Mucosa of gallbladder (tissue), 1 donor: Measurements from ENCODE around the gene WASF2. TPM values are rescaled to one million over a fixed set of nuclear protein-coding genes. Genes with fewer than 3 reads are reported as not detected.
A peak's percentile ranks its signal among the peaks of the same experiment; 100 is the strongest.
"Not testable (repeated sequence)": the region's sequence is repeated elsewhere in the genome, so short reads cannot be mapped to it uniquely, and the experiment has no call there.

Source experiments
- DNase-seq: peaks from one replicate; pipeline ENCODE4 v3.0.0-alpha.2; 2020; ENCODE audit warnings: low spot score
- total RNA-seq: library from RNA; stranded (reverse); gene quantifications from one replicate; pipeline ENCODE4 v1.2.1, GENCODE V29; 2021
- donor health status: DM: no; HTN: no; CAD: no.

WASF2 gene, protein sequence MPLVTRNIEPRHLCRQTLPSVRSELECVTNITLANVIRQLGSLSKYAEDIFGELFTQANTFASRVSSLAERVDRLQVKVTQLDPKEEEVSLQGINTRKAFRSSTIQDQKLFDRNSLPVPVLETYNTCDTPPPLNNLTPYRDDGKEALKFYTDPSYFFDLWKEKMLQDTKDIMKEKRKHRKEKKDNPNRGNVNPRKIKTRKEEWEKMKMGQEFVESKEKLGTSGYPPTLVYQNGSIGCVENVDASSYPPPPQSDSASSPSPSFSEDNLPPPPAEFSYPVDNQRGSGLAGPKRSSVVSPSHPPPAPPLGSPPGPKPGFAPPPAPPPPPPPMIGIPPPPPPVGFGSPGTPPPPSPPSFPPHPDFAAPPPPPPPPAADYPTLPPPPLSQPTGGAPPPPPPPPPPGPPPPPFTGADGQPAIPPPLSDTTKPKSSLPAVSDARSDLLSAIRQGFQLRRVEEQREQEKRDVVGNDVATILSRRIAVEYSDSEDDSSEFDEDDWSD
- total RNA-seq = 124 TPM

DNA sequence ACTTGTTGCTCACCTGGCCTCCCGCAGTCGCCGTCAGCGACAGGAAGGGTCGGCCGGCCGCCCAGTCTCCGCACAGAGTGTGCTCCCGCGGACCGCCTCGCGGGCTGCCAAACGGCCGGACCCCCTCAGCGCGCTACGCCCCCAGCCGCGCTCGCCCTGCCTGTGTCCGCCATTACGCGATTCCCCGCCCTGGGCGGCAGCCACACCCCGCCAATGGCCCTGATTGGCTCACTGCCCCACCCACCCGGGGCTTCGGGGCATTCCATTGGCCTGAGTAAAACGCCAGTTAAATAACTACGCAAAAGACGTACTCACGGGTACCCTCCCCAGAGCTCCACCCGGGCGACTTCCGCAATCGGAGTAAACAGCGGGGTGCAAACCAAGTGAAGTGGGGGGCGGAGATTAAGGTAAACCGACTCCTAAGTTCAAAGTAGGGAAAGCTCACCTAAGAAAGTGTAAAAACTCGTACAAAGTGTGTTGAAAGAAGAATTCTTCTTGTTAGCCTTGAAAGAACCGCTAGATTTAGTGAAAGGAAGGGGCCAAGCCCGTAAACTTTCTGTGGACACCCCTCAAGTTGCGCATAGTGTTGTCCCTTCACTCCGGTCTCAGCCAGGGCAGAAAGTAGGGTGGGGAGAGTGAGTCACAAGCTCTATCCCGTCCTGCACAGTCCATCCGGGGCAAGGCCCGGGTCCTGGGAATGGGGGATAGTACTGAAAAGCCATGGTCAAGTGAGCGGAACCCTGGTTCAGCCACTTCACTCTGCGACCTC is at the start of gene WASF2:
Gene WASF2, minus strand, starts transcription at position 195 of the 769 bp plus-strand sequence. CDS start 61,277 bp downstream, outside the sequence.
- peak; percentile 98 for DNase-seq

DNA sequence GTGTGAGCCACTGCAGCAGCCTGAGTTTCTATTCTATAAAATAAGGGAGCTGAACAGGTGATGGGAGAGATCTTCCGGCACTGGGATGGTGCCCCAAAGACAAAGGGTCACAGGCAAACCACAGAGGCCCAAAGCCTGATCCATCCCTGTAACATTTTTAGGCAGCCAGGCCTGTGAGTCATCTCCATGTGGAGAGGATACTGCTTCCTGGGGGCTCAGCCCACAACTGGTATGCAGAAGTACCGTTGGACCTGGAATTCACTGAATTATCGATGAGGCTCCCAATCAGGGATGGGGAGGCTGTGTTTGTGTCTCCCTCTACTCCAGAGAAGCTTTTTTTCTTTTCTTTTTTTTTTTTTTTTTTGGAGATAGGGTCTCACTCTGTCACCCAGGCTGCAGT is 48.8 kb upstream of the WASF2 start:
- DNase-seq = no peak

DNA sequence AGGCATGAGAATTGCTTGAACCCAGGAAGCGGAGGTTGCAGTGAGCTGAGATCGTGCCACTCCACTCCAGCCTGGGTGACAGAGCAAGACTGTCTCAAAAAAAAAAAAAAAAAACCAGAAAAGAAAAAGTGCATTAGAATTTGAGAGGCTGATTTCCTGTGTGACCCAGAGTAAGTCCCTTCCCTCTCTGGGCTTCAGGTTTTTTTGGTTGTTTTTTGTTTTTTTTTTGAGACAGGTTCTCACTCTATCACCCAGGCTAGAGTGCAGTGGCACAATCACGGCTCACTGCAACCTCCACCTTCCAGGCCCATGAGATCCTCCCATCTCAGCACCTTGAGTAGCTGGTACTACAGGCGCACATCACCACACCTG is 48.3 kb upstream of the WASF2 start:
- DNase-seq = not testable (repeated sequence)

DNA sequence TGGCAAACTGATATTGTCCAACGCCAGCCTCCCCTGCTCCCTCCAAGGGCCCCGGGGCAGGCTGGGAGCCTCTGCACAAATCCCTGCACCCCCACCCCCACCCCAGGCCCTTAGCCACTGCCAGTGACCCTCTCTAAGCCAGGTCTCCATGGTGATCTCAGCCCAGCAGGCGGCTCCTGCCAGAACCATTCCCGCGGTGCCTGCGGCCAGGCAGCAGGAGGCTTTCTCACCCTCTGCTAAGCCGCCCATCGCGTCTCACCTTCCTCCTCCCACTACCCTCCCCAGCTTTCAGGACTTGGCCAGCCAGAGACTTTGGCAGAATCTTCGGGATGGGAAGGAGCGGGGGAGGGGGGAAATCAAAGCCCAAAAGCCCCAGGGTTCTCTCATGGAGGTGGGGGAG is 46.8 kb upstream of the WASF2 start:
- DNase-seq = no peak

DNA sequence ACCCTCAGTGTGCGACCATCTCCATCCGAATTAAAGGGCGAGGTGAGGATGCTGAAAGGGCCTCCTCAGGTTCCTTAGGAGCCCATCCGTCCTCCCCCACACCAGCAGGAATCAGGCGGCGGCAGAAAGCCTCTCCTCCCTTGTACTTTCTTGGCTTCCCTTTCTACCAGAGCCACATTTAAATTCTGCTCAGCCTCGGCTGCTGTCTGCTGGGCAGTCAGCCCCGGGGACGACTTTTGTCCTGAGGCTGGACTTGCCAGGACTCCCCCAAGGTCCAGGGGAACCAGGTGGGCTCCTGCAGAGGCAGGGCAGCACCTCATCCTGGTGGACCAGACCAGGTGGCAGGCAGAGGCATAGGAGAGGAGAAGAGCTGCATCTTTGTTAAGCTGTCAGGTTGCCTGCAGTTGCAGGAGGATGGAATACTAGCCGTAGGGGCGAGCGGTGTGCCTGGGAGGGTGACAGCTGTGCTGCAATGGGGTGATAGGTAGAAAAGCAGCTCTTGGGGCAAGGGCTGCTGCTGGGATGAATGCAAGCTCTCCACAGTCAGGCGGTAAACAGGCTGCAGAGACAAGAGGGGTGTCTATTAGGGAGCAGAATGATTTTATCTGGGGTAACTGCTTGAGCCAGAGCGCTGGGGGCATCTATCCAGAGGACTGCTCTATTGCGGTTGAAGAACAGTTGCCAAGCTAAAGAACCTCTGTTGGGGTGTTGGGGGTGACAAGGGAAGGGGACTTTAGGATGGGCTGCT is 46.2 kb upstream of the WASF2 start:
- DNase-seq = no peak

DNA sequence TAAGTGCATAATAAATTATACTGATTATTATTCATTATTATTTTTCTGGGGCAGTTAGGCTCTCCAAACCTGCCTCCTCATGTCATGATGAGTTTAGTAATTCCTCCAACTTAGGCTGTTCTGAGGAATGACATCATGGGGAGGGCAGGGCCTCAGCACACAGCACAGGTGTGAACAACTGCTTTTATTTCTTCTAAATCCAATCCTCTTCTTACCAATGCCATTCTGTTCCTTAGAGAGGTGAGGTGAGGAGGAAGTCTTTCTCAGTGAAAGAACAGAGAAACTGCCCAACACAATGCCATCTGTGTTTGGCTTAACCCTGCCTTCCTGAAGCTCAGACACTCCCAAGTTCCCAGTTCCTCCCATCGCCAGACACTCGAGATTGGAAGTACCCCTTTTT is 45.4 kb upstream of the WASF2 start:
- DNase-seq = no peak

DNA sequence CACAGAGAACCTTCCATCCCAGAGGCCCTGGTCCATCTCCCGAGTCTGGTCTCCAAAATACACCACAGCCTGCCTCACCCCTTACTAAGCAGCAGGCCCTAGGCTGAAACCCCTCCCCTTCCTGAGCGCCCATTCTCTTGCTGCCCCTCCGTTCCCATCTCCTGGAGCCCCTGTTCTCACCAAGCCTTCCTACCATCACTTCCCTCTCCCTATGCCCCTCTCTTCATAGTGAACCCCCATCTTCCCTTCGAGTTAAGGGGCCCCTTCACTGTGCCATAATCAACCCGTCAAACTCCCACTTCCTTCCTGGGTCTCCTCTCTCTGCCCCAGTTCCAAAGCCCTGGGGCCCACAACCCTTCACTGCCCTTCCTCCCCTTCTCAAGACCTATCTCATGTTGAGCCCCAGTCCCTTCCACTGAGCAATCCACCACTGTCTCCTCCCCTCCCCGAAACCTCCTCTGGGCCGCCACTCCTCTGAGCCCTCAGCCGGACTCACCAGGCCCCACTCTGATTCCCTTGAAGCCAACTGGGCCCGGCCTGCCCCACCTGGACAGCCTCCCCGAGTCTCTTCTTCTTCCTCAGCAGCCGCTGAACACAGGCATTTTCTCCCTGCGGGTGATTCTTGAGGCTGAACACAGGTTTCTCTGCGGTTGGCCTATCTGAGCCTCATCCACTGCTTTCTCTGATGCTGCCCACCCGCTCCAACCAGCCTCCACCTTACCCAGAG is 42.2 kb upstream of the WASF2 start:
- DNase-seq = no peak

DNA sequence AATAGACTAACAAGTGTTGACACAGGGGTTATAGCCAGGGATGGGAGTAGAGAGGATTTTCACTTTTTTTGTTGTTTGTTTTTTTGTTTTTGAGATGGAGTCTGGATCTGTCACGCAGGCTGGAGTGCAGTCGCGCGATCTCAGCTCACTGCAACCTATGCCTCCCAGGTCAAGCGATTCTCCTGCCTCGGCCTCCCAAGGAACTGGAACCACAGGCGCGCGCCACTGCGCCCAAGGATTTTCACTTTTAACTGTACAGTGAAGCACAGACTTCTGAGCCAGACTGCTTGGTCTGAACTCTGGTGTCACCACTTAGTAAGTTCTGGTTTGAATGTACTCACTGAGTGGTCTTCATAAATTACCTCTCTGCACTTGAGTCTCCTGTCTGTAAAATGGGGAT is 40.2 kb upstream of the WASF2 start:
- no peak for DNase-seq

DNA sequence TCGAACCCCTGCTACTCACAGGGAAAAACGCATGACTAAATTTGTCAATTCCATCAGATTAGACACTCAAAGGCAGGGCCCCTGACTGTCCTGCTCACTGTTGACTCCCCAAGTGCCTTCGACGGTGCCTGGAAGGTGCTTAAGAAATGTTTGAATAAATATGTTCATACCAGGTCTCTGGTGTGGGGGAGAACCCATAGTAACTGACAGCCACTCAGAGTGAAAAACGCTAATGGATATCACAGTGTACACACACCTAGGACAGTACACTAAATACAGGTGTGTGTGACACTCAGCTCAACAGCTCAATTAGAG is 39.7 kb upstream of the WASF2 start:
- no peak for DNase-seq

DNA sequence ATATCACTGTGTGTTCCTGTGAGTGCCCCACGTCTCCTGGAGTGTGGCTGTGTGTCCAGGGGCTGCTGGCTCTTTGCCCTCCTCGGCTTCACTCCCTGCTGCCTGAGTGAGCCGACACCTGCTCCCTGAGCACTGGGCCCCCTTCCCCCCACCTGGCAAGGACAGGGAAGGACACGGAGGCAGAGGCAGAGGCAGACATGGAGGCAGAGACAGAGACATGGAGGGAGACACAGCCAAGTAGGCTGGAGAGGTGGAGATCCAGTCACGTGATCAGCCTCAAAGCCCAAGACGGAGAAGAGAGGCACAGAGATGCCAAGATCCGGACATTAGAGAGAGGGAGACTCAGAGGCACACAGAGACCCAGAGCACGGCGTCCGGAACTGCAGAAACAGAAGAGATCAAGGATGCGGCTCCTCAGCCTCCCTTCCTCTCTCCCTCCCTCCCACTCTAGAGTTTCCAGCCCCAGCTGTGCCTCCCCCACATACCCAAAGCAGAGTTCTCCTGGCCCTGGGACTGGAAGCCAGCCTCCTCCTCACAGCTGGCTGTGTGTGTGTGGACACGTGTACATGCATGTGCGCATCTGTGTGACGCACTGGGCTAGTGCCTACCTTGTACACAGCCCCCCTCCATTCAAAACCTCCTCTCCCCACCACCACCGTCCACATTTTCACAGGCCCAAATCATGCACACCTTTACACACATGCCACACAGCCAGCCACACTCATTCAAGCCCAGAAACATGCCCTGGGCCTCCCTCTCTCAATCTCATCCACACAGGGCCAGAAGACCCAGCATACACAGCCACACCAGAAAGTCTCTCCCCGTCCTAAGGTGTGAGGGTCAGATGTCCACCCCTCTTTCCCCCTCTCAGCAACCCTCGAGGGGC is 39.1 kb upstream of the WASF2 start:
- peak; percentile 65 for DNase-seq

DNA sequence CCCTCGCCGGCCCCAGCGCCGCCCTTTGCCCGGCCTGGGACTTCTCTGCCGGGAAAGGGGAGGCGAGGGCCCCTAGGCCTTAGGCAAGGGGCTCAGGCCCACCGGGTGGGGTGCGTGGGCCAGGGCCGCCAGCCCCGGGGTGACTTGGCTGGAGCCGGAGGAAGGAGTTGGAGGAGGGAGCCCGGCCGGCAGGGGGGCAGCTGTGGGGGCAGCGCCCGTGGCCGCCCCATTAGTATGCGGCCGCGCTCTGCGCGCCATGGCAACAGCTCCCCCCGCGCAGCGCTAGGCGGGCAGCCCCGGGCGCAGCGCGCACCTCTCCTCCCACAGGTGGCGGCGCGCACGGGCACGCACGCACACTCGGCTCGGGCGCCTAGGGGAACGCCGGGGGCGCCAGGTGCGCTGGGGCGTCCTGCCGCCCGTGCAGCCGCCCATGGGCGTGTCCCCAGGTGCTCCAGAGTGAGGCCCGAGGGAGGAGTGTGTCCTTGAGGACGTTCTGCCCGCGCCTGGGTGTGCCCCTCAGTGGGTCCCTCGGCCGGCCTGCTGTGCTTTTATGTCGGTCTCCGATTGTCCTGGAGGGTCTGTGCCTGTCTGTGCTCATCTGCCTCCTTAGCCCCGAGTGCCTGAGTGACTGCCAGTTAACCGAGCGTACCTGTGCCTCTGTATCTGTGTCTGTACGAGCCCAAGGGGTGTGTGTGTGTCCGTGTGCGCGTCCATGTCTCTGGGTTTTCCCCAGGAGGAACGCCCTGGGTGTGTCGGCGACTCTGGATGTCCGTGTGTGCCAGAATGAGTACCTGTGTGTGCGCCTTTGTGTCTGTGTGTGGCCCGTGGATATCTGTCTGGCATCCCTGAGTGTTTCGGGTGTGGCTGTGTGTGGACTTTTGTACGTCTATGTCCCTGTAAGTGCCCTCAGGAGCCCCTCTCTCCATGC is 38.2 kb upstream of the WASF2 start:
- no peak for DNase-seq

DNA sequence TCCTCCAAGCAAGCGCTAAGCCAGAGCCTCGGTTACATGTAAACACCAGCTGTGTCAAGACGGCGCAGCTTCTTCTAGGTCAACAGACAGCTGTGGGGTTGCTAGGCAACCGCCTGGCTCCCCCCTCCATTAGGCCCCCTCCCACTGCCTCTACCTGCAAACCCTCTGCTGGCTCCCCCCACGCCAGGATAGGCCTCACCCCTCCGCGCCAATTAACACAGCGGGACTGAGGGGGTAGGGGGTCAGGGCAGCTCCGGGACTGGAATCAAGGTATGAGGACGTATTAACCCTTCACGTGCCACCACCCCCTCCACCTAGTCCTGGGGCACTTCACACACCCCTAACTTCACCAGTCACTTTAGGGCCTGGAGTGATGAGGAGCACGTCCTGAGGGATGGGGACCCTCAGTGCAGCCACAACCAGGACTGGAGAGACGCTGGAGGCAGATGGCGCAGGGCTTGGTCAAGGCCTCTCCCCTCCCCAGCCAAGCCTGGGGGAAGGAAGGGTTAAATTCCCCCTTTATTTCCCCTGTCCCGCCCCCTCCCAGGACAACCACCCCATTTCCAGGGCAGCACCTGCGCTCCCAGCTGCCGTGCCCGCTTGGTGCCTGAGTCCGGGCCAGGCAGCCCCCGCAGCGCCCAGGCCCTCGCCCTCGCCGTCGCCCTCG is 37.4 kb upstream of the WASF2 start:
- peak; percentile 56 for DNase-seq

DNA sequence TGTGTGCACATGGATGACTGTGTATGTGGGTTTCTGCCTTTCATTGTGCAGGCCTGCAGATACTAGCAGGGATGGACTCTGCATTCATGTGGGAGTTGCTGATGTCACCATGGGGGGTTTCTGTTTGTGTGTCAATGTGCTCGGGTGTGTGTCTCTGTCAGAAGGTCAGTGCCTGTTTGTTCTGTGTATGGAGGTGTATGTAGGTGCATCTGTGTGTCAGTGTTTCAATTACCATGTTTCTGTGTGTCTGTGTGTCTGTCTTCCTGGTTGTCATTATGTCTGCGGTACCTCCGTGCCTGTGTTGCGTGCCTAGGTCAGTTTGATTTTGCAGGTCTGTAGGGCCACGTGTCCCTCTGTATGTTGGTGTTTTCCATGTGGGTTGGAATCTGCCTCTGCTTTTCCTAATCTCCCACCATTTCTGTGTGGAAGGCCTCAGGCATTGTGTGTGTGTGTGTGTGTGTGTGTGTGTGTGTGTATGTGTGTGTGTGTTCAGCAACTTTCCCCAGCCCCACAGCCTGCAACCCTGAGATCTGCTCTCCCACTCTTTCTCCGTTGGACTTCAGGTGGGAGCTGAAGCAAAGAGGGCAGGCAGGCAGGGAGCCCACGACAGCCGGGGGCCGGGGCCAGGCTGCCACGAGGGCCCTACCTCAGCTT is 36.7 kb upstream of the WASF2 start:
- no peak for DNase-seq

DNA sequence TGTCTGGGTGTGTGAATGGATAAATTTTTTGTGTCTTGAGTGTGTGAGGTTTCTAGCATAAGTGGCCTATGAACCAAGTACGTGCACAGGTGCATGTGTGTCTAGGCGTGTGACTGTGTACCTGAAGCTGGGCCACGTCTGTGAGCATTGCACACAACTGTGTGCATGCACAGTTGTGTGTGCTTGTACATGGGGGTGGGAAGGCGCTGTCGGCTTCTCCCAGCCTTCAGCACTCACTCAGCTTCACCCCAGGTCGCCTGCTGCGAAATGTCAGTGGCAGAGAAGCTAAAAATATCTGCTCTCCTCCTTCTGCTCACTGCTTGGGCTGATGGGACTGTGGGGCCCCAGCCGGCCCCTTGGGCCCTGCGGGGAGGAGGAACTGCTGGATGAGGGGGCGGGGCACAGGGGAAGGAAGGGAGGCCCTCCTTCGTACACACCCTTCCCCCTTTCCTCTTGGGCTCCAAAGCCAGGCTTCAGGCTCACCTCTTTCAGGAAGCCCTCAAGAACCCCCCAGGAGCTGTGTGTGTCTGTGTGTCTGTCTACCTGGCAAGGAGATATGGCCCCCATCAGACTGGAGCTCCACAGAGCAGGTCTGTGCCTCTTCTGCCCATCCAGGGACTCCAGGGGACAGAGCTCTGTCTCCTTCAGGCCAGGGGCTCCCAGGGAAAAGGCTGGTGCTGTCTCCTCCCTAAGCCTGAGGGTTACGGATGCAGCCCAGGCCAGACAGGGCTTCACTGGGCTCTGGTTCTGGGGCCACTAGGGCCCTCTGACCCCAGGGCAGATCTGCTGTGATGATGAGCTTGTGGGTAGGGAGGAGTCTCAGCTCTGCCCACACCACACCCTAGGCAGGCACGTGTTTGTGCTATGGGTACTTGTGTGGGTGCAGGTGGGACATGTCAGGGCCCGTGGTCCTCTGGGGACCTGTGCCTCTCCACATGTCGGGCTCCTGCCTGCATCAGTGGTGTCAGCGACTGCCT is 35.6 kb upstream of the WASF2 start:
- peak; percentile 46 for DNase-seq

DNA sequence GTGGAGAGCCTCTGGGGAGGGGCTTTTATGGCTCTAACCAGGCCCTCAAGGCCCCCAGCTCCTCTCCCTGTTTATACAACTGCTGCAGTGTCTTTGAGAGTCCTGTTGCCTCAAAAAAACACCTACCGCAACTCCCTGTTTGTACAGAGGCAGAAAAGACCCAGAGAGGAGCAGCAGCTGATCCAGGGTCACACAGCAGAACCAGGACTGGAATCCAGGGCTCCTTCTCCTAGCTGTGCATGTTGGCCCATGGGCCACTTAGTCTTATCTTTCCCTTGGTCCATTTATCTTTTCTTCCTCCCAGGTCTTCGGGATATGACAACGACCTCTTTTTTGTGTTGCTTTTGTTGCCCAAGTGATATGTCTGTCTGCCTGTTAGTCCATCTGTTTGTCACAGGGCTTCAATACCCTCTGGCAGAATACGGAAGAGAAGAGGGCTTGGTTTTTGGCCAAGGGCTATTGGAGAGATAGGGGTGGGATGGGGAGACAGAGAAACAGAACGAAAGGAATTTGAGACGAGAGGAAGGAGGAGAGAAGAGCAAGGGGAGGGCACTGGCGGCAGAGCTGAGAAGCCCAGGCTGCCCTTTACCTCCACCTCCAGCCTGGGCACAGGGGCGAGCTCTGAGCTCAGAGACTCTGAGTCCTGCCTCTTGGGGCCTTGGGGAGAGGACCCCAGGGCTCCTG is 33.5 kb upstream of the WASF2 start:
- DNase-seq = no peak

DNA sequence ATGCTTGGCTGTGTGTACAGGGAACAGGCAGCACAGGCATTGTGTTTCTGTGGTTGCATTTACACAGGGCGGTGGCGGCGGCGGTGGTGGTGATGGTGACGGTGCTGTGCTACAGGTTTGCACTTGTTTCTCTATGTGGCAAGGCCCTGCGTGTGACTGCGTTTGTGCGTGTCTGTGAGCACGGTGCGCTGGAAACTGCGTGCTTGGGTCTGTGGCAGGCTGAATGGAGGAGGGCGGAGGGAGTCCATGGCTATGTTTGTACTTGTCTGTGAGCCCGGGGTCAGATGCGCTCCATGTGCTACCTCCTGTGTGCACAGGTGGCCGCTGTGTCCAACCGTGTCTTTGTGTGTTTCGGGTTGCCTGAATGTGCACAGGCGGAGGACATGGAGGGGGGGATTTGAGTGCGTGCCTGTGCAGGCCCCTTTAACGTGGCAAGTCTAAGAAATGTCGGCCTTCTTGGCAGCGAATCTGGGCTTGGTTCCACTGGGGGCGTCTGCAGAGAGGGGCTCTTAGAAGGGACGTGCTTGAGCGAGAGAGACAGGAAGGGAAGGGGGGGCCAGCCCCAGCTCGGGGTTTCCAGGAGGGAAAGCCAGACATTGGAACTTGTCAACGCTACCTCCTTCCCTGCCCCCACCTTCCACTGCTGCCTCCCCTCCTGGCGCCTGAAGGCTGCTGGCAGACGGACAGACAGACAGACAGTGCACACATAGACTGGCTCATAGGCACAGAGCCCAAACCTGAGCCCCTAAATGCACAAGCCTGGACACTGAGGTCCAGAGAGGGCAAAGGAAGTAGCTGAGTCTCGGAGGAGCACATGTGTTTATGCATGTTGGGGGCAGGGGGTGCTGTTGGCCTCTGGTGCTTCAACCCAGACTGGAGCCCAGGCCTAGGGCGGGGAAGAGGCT is 32.7 kb upstream of the WASF2 start:
- no peak for DNase-seq
